Cardiac muscle cell (in vitro differentiated cells and primary cell): ENCODE data around the gene MFN2. TPM values are rescaled to one million over a fixed set of nuclear protein-coding genes. Genes with fewer than 3 reads are reported as not detected.

Experiments
- DNase-seq, 2 donors: peaks; one replicate each; pipeline versions ENCODE4 v3.0.0 to v3.0.0-alpha.2; 2010 to 2017; ENCODE audit warnings: low read depth in 1 of 2, low spot score in 1 of 2
- H3K27ac ChIP-seq: fragments of 200-600 bp; sonication (generic); 2 replicates; pipeline ENCODE4 v1.5.1; 2016
- H3K27me3 ChIP-seq: fragments of 200-600 bp; sonication (generic); 2 replicates; pipeline ENCODE4 v1.6.0; 2016; ENCODE audit warnings: control low read depth
- H3K36me3 ChIP-seq: fragments of 200-600 bp; sonication (generic); 2 replicates; pipeline ENCODE4 v1.5.1; 2016; ENCODE audit warnings: control low read depth
- H3K4me1 ChIP-seq: fragments of 200-600 bp; sonication (generic); 2 replicates; pipeline ENCODE4 v1.8.1; 2017; ENCODE audit warnings: low read depth, mild to moderate bottlenecking, mixed run types
- H3K4me3 ChIP-seq: fragments of 200-600 bp; sonication (generic); 2 replicates; pipeline ENCODE4 v1.5.1; 2016; ENCODE audit warnings: mild to moderate bottlenecking
- H3K9me3 ChIP-seq: fragments of 200-600 bp; sonication (generic); 2 replicates; pipeline ENCODE4 v1.5.1; 2017; ENCODE audit warnings: low read depth, mild to moderate bottlenecking, control low read depth
- polyA plus RNA-seq: library from polyadenylated mRNA; unstranded; fragments of >200 nt; fragmentation: Nextera tagmentation; extraction: Ambion mirVana; gene quantifications from 2 replicates; pipeline ENCODE4 v1.2.1, GENCODE V29; 2016
- total RNA-seq: library from RNA; depleted of rRNA; stranded (reverse); fragments of >200 nt; gene quantifications from 2 replicates; pipeline ENCODE4 v1.2.3, GENCODE V29; 2016
- TF ChIP-seq, protein P1 (sequence below): IDR thresholded peaks from 2 replicates; pipeline ENCODE4 v1.5.1; 2012; ENCODE audit warnings: low read depth, mild to moderate bottlenecking, low read length

MFN2 gene
- total and polyA plus RNA-seq, 2 experiments from 2014 or later = 82.6 to 89.7 TPM

DNA sequence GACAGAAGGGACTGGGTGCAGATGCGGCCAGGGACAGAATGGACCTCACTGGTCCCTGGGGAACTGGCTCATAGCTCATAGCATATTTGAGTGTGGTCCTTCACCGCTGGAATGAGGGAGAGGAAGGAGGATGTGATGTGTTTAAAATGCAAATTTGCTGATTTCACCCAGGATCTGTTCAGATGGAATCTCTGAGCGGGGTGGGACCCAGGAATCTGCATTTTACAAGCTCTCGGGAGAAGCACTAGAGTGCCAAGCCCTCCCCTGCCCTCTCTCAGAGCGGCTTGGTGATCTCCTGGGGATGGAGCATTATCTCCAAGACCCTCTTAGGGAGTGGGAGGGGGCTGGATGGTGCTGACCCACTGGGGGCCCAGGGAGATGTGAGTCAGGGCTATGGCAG lies 22.8 kb upstream of the MFN2 start:
- Histone ChIP-seq H3K4me1 (no peaks in the 10 kb centered on the region), H3K27me3 (no peaks in the 10 kb centered on the region), H3K9me3 (no peaks in the 10 kb centered on the region), H3K27ac (no peak overlapping the region), H3K4me3 (no peak overlapping the region), H3K36me3 (peaks cover 45% of the 10 kb centered on the region)
- no peak for DNase-seq
- TF ChIP-seq, protein P1, sequence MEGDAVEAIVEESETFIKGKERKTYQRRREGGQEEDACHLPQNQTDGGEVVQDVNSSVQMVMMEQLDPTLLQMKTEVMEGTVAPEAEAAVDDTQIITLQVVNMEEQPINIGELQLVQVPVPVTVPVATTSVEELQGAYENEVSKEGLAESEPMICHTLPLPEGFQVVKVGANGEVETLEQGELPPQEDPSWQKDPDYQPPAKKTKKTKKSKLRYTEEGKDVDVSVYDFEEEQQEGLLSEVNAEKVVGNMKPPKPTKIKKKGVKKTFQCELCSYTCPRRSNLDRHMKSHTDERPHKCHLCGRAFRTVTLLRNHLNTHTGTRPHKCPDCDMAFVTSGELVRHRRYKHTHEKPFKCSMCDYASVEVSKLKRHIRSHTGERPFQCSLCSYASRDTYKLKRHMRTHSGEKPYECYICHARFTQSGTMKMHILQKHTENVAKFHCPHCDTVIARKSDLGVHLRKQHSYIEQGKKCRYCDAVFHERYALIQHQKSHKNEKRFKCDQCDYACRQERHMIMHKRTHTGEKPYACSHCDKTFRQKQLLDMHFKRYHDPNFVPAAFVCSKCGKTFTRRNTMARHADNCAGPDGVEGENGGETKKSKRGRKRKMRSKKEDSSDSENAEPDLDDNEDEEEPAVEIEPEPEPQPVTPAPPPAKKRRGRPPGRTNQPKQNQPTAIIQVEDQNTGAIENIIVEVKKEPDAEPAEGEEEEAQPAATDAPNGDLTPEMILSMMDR = no peak

DNA sequence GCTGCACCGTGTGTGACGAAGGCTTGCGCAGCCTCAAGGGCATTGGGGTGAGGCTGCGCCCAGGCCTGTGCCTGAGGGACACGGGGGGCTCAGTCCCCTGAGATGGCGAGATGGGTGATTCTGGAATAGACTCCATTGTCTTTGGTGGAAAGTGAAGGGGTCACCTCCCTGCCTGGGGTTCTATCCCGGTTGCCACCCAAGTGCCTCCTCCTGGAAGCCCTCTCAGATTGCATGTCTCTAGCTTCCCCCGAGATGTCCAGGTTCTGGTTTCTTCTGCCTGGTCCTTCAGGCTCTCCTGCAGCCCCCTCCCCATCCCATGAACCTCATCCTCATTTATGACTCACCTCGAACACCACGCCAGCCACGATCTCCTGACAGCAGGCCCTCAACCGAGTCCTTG lies 22.3 kb upstream of the MFN2 start:
- Histone ChIP-seq H3K27me3 (no peaks in the 10 kb centered on the region), H3K9me3 (no peaks in the 10 kb centered on the region), H3K4me3 (no peak overlapping the region), H3K4me1 (no peaks in the 10 kb centered on the region), H3K27ac (no peak overlapping the region), H3K36me3 (peaks cover 46% of the 10 kb centered on the region)
- no peak for DNase-seq
- TF ChIP-seq, protein P1 = no peak

DNA sequence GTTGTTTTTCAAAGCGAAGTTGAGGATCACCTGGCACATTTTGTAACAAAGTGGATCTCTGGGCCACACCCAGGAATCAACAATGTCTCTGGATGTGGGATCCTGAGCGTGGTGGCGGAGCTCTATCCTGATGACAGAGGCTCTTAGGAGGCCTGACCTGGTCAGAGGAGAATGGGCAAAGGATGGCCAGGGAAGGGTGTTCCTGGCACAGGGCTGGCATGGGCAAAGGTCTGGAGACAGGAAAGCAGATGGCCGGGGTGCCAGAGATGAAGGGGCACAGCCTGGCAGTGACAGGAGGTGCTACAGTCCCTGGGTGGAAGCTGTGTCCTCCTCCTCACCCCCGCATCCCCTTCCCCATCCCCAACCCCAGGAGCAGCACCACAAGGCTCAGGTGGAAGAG lies 20.0 kb upstream of the MFN2 start:
- H3K27ac ChIP-seq = no peak overlapping the region
- H3K36me3 ChIP-seq = peaks cover 53% of the 10 kb centered on the region
- H3K9me3 ChIP-seq = no peaks in the 10 kb centered on the region
- H3K4me1 ChIP-seq = no peaks in the 10 kb centered on the region
- H3K27me3 ChIP-seq = no peaks in the 10 kb centered on the region
- no peak for DNase-seq
- no peak overlapping the region for H3K4me3 ChIP-seq
- TF ChIP-seq, protein P1 = no peak

DNA sequence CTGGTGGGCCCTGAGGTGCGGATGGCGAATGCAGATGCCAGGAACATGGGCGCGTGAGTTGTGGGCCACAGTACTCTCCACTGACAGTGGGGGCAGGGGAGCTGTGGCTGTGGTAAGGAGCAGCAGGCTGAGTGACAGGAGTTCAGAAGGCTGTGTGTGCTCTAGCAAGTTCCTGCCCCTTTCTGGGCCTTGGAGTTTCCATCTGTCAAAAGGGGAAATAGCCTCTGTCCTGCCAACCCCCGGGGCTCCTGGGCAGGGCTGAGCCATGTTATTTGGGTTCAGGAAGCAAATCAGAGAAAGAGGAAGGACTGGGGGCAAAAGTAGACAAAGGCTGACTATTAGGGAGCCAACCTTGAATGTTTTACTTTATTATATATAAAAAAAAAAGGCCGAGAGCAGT lies 19.5 kb upstream of the MFN2 start:
- Histone ChIP-seq H3K4me3 (no peak overlapping the region), H3K27me3 (no peaks in the 10 kb centered on the region), H3K9me3 (no peaks in the 10 kb centered on the region), H3K27ac (no peak overlapping the region), H3K4me1 (no peaks in the 10 kb centered on the region), H3K36me3 (peaks cover 58% of the 10 kb centered on the region)
- DNase-seq = no peak
- TF ChIP-seq, protein P1 = no peak

DNA sequence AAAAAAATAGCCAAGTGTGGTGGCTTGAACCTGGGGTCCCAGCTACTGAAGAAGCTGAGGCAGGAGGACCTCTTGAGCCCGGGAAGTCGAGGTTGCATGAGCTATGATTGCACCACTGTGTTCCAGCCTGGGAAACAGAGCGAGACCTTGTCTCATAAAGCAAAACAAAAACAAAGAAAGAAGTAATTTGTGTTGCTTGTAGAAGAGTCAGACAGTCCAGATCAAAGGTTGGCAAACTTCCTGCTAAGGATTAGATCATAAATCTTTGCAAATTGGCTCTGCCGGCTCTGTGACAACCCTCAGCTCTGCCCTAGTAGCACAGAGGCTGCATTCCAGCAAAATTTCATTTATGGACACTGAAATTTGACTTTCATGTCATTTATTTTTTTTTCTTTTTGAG lies 19.0 kb upstream of the MFN2 start:
- no peaks in the 10 kb centered on the region for H3K9me3 ChIP-seq
- TF ChIP-seq, protein P1 = no peak
- H3K27ac ChIP-seq = no peak overlapping the region
- DNase-seq = no peak
- peaks cover 61% of the 10 kb centered on the region for H3K36me3 ChIP-seq
- no peaks in the 10 kb centered on the region for H3K27me3 ChIP-seq
- no peak overlapping the region for H3K4me3 ChIP-seq
- no peaks in the 10 kb centered on the region for H3K4me1 ChIP-seq

DNA sequence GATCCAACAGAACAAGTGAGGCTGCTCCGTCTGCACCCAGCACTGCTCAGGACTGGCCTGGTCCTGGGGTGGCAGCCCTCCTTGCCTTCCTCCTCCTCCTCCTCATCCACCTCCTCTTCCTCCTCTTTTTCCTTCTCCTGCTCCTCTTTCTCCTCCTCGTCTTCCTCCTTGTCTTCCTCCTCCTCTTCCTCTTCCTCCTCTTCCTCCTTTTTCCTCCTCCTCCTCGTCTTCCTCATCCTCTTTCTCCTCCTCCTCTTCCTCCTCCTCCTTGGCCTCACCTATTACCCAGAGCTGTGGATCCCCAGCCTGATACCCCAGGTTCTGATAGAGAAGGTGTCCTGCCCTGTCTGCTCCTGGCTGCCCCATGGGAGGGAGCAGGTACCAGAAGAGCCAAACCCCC lies 16.6 kb upstream of the MFN2 start:
- Histone ChIP-seq H3K27ac (no peak overlapping the region), H3K4me3 (no peak overlapping the region), H3K27me3 (no peaks in the 10 kb centered on the region), H3K9me3 (no peaks in the 10 kb centered on the region), H3K36me3 (peaks cover 37% of the 10 kb centered on the region), H3K4me1 (no peaks in the 10 kb centered on the region)
- no peak for DNase-seq
- TF ChIP-seq, protein P1 = no peak
